HG03025 (cell line): ENCODE measurements around the gene RABGAP1.

Experiments used
- ATAC-seq: cut with Tn5 transposase; IDR thresholded peaks from one replicate; pipeline ENCODE4 v1.9.1; 2021; ENCODE audit warnings: mild to moderate bottlenecking, moderate library complexity; ENCODE audit not compliant: unreplicated experiment, low FRiP score

RABGAP1 gene

GRCh38 chr9:123003466-123003865, 62.6 kb downstream of the RABGAP1 start:
- ATAC-seq, result no peak

GRCh38 chr9:123005964-123006363, 65.1 kb downstream of the RABGAP1 start:
- no peak for ATAC-seq

- no peak for ATAC-seq
These were observed 66.4 kb downstream of the RABGAP1 start for GRCh38 chr9:123007269-123007668.

- no peak for ATAC-seq
These were observed 68.1 kb downstream of the RABGAP1 start for GRCh38 chr9:123008909-123009308.

GRCh38 chr9:123011380-123011779, 70.6 kb downstream of the RABGAP1 start:
- no peak for ATAC-seq

- no peak for ATAC-seq
These were observed 71.2 kb downstream of the RABGAP1 start for GRCh38 chr9:123011878-123012528.

- ATAC-seq, result no peak
These were observed 75.8 kb downstream of the RABGAP1 start for GRCh38 chr9:123016631-123017030.

GRCh38 chr9:123020796-123021195, 80.0 kb downstream of the RABGAP1 start:
- no peak for ATAC-seq

- no peak for ATAC-seq
These were observed 85.6 kb downstream of the RABGAP1 start for GRCh38 chr9:123026425-123026824.

- ATAC-seq, result no peak
These were observed 86.7 kb downstream of the RABGAP1 start for GRCh38 chr9:123027517-123027916.

- ATAC-seq, result no peak
These were observed 87.3 kb downstream of the RABGAP1 start for GRCh38 chr9:123028136-123028535.

- no peak for ATAC-seq
These were observed 88.2 kb downstream of the RABGAP1 start for GRCh38 chr9:123028973-123029372.

GRCh38 chr9:123031963-123032362, 91.1 kb downstream of the RABGAP1 start:
- no peak for ATAC-seq

GRCh38 chr9:123033352-123033751, 92.5 kb downstream of the RABGAP1 start, which contains the start of gene GPR21:
Gene GPR21, plus strand, starts transcription at chr9:123033667. Its CDS starts 900 bp downstream, at chr9:123034567.
- no peak for ATAC-seq

- no peak for ATAC-seq
These were observed 93.2 kb downstream of the RABGAP1 start for GRCh38 chr9:123033864-123034601.

GRCh38 chr9:123034881-123035510, 94.2 kb downstream of the RABGAP1 start:
- no peak for ATAC-seq

GRCh38 chr9:123035791-123036190, 95.0 kb downstream of the RABGAP1 start:
- no peak for ATAC-seq

- ATAC-seq, result no peak
These were observed 96.2 kb downstream of the RABGAP1 start for GRCh38 chr9:123036893-123037545.

GRCh38 chr9:123039617-123040219, 98.9 kb downstream of the RABGAP1 start:
- no peak for ATAC-seq

GRCh38 chr9:123040801-123041200, 100.0 kb downstream of the RABGAP1 start:
- no peak for ATAC-seq

- ATAC-seq, result no peak
These were observed 100.7 kb downstream of the RABGAP1 start for GRCh38 chr9:123041489-123041888.
